Measurements from ENCODE around the gene COL18A1. TPM values are rescaled to one million over a fixed set of nuclear protein-coding genes. Genes with fewer than 3 reads are reported as not detected.

Gene COL18A1
- total and polyA plus RNA-seq, 2 of the 8 experiments (the other 6 are each of a cell fraction or from before 2014, with no cell fraction given) = 145 to 201 TPM

DNA sequence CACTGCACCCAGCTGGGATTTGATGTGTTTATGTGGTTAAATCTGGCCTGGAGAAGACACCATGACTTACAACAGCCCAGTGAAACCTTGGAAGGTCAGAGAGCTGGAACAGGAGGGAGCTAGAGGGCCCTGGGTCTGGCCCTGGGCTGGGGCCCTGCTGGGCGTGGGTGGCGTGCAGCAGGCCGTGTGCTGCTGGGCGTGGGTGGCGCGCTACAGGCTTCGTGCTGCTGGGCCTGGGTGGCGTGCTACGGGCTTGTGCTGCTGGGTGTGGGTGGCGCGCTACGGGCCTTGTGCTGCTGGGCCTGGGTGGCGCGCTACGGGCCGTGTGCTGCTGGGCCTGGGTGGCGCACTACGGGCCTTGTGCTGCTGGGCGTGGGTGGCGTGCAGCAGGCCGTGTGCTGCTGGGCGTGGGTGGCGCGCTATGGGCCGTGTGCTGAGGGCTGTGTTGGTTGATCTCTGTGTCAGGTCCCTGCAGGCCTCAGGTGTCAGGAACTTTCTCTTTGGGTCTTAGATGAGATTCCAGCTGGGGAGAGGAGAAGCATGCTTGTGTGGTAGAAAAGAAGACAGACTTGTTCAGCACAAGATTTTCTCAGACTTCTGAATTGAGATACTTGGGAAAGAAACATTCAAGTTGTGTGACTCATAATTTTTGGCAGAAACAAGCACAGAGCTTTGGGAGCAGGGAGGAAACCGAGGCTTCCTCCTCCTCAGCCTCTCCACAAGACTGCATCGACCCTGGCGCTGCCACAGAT is 66.0 kb downstream of the COL18A1 start:
- H2BK20ac ChIP-seq (ENCODE audit: low read length) = no peak overlapping the region
- H2AK5ac ChIP-seq (ENCODE audit: low read depth, low read length) = no peak overlapping the region
- H3K18ac ChIP-seq (ENCODE audit: extremely low read depth, low read length) = no peak overlapping the region
- WGBS, 2 experiments (ENCODE audit: extremely low coverage in 1 of 2, insufficient coverage in 1 of 2, insufficient read length in 1 of 2, insufficient replicate concordance in 2 of 2, low coverage in 1 of 2, low lambda C conversion rate in 2 of 2, missing lambda C conversion rate in 1 of 2) = 89% methylated on average over 15 of the region's 28 CpGs; no CpG with 5 or more reads in 1 of the 2 experiments
- no peaks in the 10 kb centered on the region; a peak in 1 of 7 replicates for H3K4me1 ChIP-seq (replicated peaks in 1 of 4; ENCODE audit: control insufficient read depth in 3 of 4, insufficient read depth in 4 of 4, low read length in 3 of 4)
- no peak overlapping the region for H3K4me2 ChIP-seq (ENCODE audit: insufficient read depth in 1 of 2, low read depth in 2 of 2, low read length in 2 of 2)
- no peak overlapping the region for H3K4me3 ChIP-seq (ENCODE audit: extremely low read depth in 1 of 4, insufficient read depth in 2 of 4, low read depth in 3 of 4, low read length in 4 of 4)
- no peak overlapping the region for H2BK15ac ChIP-seq (ENCODE audit: low read length)
- peaks cover 0 to 50% of the 10 kb centered on the region in 2 experiments; a peak in 2 of 4 replicates for H3K79me2 ChIP-seq (ENCODE audit: control insufficient read depth in 1 of 2, insufficient read depth in 2 of 2, low read length in 2 of 2)
- POLR2A ChIA-PET (ENCODE audit: partially characterized antibody) = interaction anchor here (0.5 to 1.6 kb wide), 4 partner anchors 9 to 64 kb away, joined by 3 to 4 read pairs (median 3); no protein-coding TSS in a partner anchor
- H3K4ac ChIP-seq (replicated peaks; ENCODE audit: insufficient read length, low read depth, low read length) = no peak overlapping the region
- H3K14ac ChIP-seq (ENCODE audit: insufficient read length) = no peak overlapping the region
- H4K5ac ChIP-seq (ENCODE audit: insufficient read length, low read depth, low read length) = no peak overlapping the region
- no peak overlapping the region for H3K56ac ChIP-seq (replicated peaks; ENCODE audit: insufficient read length, low read depth, low read length)
- H3K27me3 ChIP-seq (replicated peaks in 1 of 4; ENCODE audit: control insufficient read depth in 3 of 4, extremely low read depth in 1 of 4, insufficient read depth in 3 of 4, low read length in 3 of 4) = no peaks in the 10 kb centered on the region
- CTCF ChIA-PET (ENCODE audit: partially characterized antibody) = interaction anchor here (0.7 to 3.5 kb wide), 6 partner anchors 13 to 179 kb away, joined by 3 to 10 read pairs (median 6); no protein-coding TSS in a partner anchor
- no peak overlapping the region for H2BK12ac ChIP-seq (ENCODE audit: low read depth, low read length)
- H2BK120ac ChIP-seq (replicated peaks; ENCODE audit: low read depth, low read length) = no peak overlapping the region
- H4K91ac ChIP-seq (replicated peaks; ENCODE audit: insufficient read length, low read length) = no peak overlapping the region
- DNase-seq (ENCODE audit: low read depth in 1 of 2, low spot score in 2 of 2) (no peak), FAIRE-seq (no peak)
- no peak overlapping the region for H2BK5ac ChIP-seq (ENCODE audit: low read depth, low read length)
- H3K9me3 ChIP-seq (ENCODE audit: insufficient read depth in 2 of 2, low read depth in 1 of 2, low read length in 1 of 2) = no peaks in the 10 kb centered on the region
- H4K8ac ChIP-seq (ENCODE audit: extremely low read depth, insufficient read depth, low read length) = no peak overlapping the region
- peaks cover 2 to 38% (median 15%) of the 10 kb centered on the region in 4 experiments; a peak in 7 of 8 replicates for H3K36me3 ChIP-seq (ENCODE audit: control insufficient read depth in 2 of 4, insufficient read depth in 4 of 4, low read length in 3 of 4)
- peaks cover 12% of the 10 kb centered on the region for H3K79me1 ChIP-seq (ENCODE audit: low read depth, low read length)
- H2AFZ ChIP-seq (ENCODE audit: low read length) = no peak overlapping the region
- no peak overlapping the region for H3K23ac ChIP-seq (ENCODE audit: insufficient read length)
- no peak overlapping the region for H3K27ac ChIP-seq (ENCODE audit: low read depth, low read length)
- peaks cover 20 to 22% of the 10 kb centered on the region in 2 experiments for H4K20me1 ChIP-seq (replicated peaks in 1 of 2; ENCODE audit: control insufficient read depth in 1 of 2, insufficient read depth in 2 of 2, low read length in 2 of 2)
- peaks cover 4% of the 10 kb centered on the region; the same call in 1 of the 2 replicates for H3K23me2 ChIP-seq (ENCODE audit: low read depth, low read length)
- no peak overlapping the region for H3K9ac ChIP-seq (replicated peaks in 1 of 4; ENCODE audit: extremely low read depth in 1 of 4, low read depth in 3 of 4, low read length in 3 of 4)
- no peak for TF ChIP-seq CTBP2 (IDR thresholded peaks at IDR 0.05; ENCODE audit: borderline replicate concordance, insufficient read depth, insufficient read length, low read length)
- no peak for TF ChIP-seq MAFK (IDR thresholded peaks at IDR 0.05; ENCODE audit: low read depth, low read length)
- no peak for TF ChIP-seq SP4 (IDR thresholded peaks at IDR 0.05; ENCODE audit: low read length)
- no peak for TF ChIP-seq POU5F1 (IDR thresholded peaks at IDR 0.05; ENCODE audit: low read depth, low read length)
- no peak for TF ChIP-seq EZH2 (IDR thresholded peaks at IDR 0.05; ENCODE audit: low read depth, low read length, severe bottlenecking)

Data from H1 (cell line).